A549 (cell line): ENCODE data around the gene TMEM171. TPM values are rescaled to one million over a fixed set of nuclear protein-coding genes. Genes with fewer than 3 reads are reported as not detected.

Source experiments
- ATAC-seq, 2 experiments: fragments of 200-7000 bp in 1 of 2; fragments of >200 bp in 1 of 2; cut with Nextera tagmentation in 1 of 2; cut with Tn5 transposase in 1 of 2; 3 replicates each; pipeline versions ENCODE4 v1.8.0 to v1.9.1; 2018 to 2020; ENCODE audit warnings: mild to moderate bottlenecking in 1 of 2, moderate library complexity in 1 of 2
- CTCF ChIA-PET: fragments of 300-600 bp; sonication (Branson Sonifier 250); formaldehyde crosslinking; extraction: SDS; loops from one replicate; lab custom pipeline; 2021; ENCODE audit warnings: antibody characterized with exemption, inconsistent platforms; lab: Yijun Ruan, JAX
- POLR2A ChIA-PET: fragments of 350-600 bp; formaldehyde crosslinking; extraction: SDS; loops from one replicate; lab custom pipeline; 2021; ENCODE audit warnings: antibody characterized with exemption, inconsistent platforms; lab: Yijun Ruan, JAX
- DNase-seq, 2 experiments: peaks; one replicate each; pipeline versions ENCODE4 v3.0.0 to v3.0.0-alpha.2; 2011 to 2016; ENCODE audit warnings: low read depth in 1 of 2, low spot score in 1 of 2
- FAIRE-seq: peaks from 2 replicates; lab custom pipeline; 2011; peaks lifted over from hg19 to GRCh38; lab: Jason Lieb, UNC
- H3K27ac ChIP-seq, 2 experiments: fragments of >200 bp; sonication (Bioruptor Twin); formaldehyde crosslinking; 3 replicates each; pipeline ENCODE4 v1.5.1; 2016 to 2017
- H3K4me1 ChIP-seq: fragments of >200 bp; sonication (Bioruptor Twin); formaldehyde crosslinking; 3 replicates; pipeline ENCODE4 v1.6.1; 2016
- H3K4me2 ChIP-seq: fragments of >200 bp; sonication (Bioruptor Twin); formaldehyde crosslinking; 3 replicates; pipeline ENCODE4 v1.6.1; 2016
- H3K4me3 ChIP-seq: fragments of >200 bp; sonication (Bioruptor Twin); formaldehyde crosslinking; 3 replicates; pipeline ENCODE4 v1.5.1; 2016
- H3K9me3 ChIP-seq: fragments of >200 bp; sonication (Bioruptor Twin); formaldehyde crosslinking; 3 replicates; pipeline ENCODE4 v1.6.1; 2016
- BCL3 ChIP-seq: fragments of >200 bp; sonication (Bioruptor Twin); formaldehyde crosslinking; IDR thresholded peaks from 3 replicates; pipeline ENCODE4 v1.6.1; 2016
- CBX2 ChIP-seq: fragments of 200-600 bp; sonication (generic); IDR thresholded peaks from 2 replicates; pipeline ENCODE4 v1.6.1; 2016; ENCODE audit warnings: low read depth, mild to moderate bottlenecking, borderline replicate concordance
- CBX8 ChIP-seq: fragments of 200-600 bp; sonication (generic); IDR thresholded peaks from 2 replicates; pipeline ENCODE4 v1.6.1; 2016
- CHD2 ChIP-seq: fragments of 150-350 bp; IDR thresholded peaks from 2 replicates; pipeline ENCODE4 v1.6.1; 2014; ENCODE audit warnings: low read length; ENCODE audit not compliant: partially characterized antibody
- EHMT2 ChIP-seq: fragments of 200-600 bp; sonication (generic); IDR thresholded peaks from 2 replicates; pipeline ENCODE4 v1.6.1; 2016; ENCODE audit warnings: antibody characterized with exemption, low read depth, mild to moderate bottlenecking, moderate library complexity
- ELK1 ChIP-seq: fragments of 150-350 bp; IDR thresholded peaks from 2 replicates; pipeline ENCODE4 v1.6.1; 2014; ENCODE audit warnings: low read depth, mild to moderate bottlenecking, low read length
- ESRRA ChIP-seq: fragments of 150-350 bp; IDR thresholded peaks from 2 replicates; pipeline ENCODE4 v1.6.1; 2014; ENCODE audit warnings: mild to moderate bottlenecking, low read length, borderline replicate concordance
- FOXS1 ChIP-seq: fragments of 250-450 bp; sonication (Bioruptor Pico); IDR thresholded peaks from 2 replicates; pipeline ENCODE4 v1.5.0; 2020; ENCODE audit warnings: mild to moderate bottlenecking, moderate library complexity
- GATA3 ChIP-seq: IDR thresholded peaks from 2 replicates; pipeline ENCODE4 v1.6.1; 2012; ENCODE audit warnings: borderline replicate concordance
- HES2 ChIP-seq: fragments of >200 bp; sonication (Bioruptor Twin); formaldehyde crosslinking; IDR thresholded peaks from 2 replicates; pipeline ENCODE4 v1.6.1; 2016
- HOXA7 ChIP-seq: fragments of 250-450 bp; sonication (Bioruptor Pico); IDR thresholded peaks from 2 replicates; pipeline ENCODE4 v1.5.0; 2020; ENCODE audit warnings: mild to moderate bottlenecking, moderate library complexity
- HOXB5 ChIP-seq: fragments of 250-450 bp; sonication (Bioruptor Pico); IDR thresholded peaks from 2 replicates; pipeline ENCODE4 v1.5.0; 2020; ENCODE audit warnings: mild to moderate bottlenecking, moderate library complexity
- MYC ChIP-seq: IDR thresholded peaks from 2 replicates; pipeline ENCODE4 v1.6.1; 2012; ENCODE audit warnings: mild to moderate bottlenecking, inconsistent platforms, low read length, improper control_type of control experiment, borderline replicate concordance
- NPAS2 ChIP-seq: fragments of 250-450 bp; sonication (Bioruptor Pico); IDR thresholded peaks from 2 replicates; pipeline ENCODE4 v1.8.0; 2022; ENCODE audit warnings: mild to moderate bottlenecking, moderate library complexity, borderline replicate concordance
- RCOR1 ChIP-seq: fragments of 150-350 bp; IDR thresholded peaks from 2 replicates; pipeline ENCODE4 v1.6.1; 2014; ENCODE audit warnings: antibody characterized with exemption, low read length, low read depth
- REST ChIP-seq: fragments of 200-600 bp; sonication (generic); IDR thresholded peaks from 2 replicates; pipeline ENCODE4 v1.6.1; 2016; ENCODE audit warnings: antibody characterized with exemption, mild to moderate bottlenecking, moderate library complexity
- USF2 ChIP-seq: fragments of 450-650 bp; IDR thresholded peaks from 2 replicates; pipeline ENCODE4 v1.6.1; 2014; ENCODE audit warnings: antibody characterized with exemption
- ZC3H11A ChIP-seq: fragments of 450-650 bp; IDR thresholded peaks from 2 replicates; pipeline ENCODE4 v1.6.1; 2014; ENCODE audit warnings: antibody characterized with exemption, mild to moderate bottlenecking
- ZSCAN20 ChIP-seq: fragments of 250-450 bp; sonication (Bioruptor Pico); IDR thresholded peaks from 2 replicates; pipeline ENCODE4 v1.8.0; 2022; ENCODE audit warnings: mild to moderate bottlenecking, moderate library complexity
- WGBS: methylation state at CpG from one replicate; pipeline ENCODE4 v1.1.6; 2017; ENCODE audit errors: missing lambda C conversion rate; 5-methylcytosine and 5-hydroxymethylcytosine counted together
- polyA plus RNA-seq, 4 experiments: library from polyadenylated mRNA; depleted of rRNA in 3 of 4; stranded (reverse); fragments of >200 nt; fragmentation: RNase III in 1 of 4; extraction: RNeasy Plus Mini Kit Qiagen cat#74134 plus additional on column Dnase treatment in 1 of 4; gene quantifications; 2 replicates in 3 of 4; 3 replicates in 1 of 4; pipeline ENCODE4 v1.2.3, GENCODE V29; 2011 to 2017

Gene TMEM171
- polyA plus RNA-seq, 2 of the 4 experiments (the other 2 are of a cell fraction), result 1.5 to 6.7 TPM

- CTCF ChIA-PET, result interaction anchor here (1.0 kb wide), 1 partner anchor 63 kb away, joined by 3 read pairs; no protein-coding TSS in a partner anchor
- POLR2A ChIA-PET, result no interaction called here
Measured at GRCh38 chr5:73140801-73141200, 20.4 kb downstream of the TMEM171 start.

More at GRCh38 chr5:73140801-73141200, 20.4 kb downstream of the TMEM171 start:
- Histone ChIP-seq H3K4me1 (no peaks in the 10 kb centered on the region), H3K27ac (no peak overlapping the region), H3K4me3 (no peak overlapping the region), H3K9me3 (no peaks in the 10 kb centered on the region), H3K4me2 (no peak overlapping the region)
- FAIRE-seq, result no peak
- 89% methylated on average over 1 of the region's 1 CpG for WGBS
- DNase-seq, result no peak
- no peak for ATAC-seq
- TF ChIP-seq EHMT2, result no peak
- no peak for TF ChIP-seq REST
- TF ChIP-seq HOXA7, result no peak
- TF ChIP-seq CBX2, result no peak
- TF ChIP-seq CBX8, result no peak
- no peak for TF ChIP-seq RCOR1
- no peak for TF ChIP-seq FOXS1
- no peak for TF ChIP-seq NPAS2 (CRISPR knock-in tag)
- TF ChIP-seq HES2, result no peak
- no peak for TF ChIP-seq ELK1
- TF ChIP-seq BCL3, result no peak
- TF ChIP-seq CHD2, result no peak
- TF ChIP-seq GATA3, result no peak
- no peak for TF ChIP-seq ESRRA
- TF ChIP-seq HOXB5 (CRISPR knock-in tag), result no peak
- no peak for TF ChIP-seq ZC3H11A
- TF ChIP-seq USF2, result no peak
- no peak for TF ChIP-seq ZSCAN20
- no peak for TF ChIP-seq MYC
